Stimulated activated CD8-positive, alpha-beta memory T cell treated with anti-CD3 and anti-CD28 coated beads, Interleukin-2, amount 100 ng/mL, for 1 hour (primary cell): ENCODE measurements around the gene MAGEA9B.
"Not testable (repeated sequence)": the region's sequence is repeated elsewhere in the genome, so short reads cannot be mapped to it uniquely, and the experiment has no call there.

Experiments used
- DNase-seq, 2 donors: peaks; one replicate each; pipeline ENCODE4 v3.0.0-alpha.2; 2020; ENCODE audit warnings: low read depth in 2 of 2

Gene MAGEA9B

DNA sequence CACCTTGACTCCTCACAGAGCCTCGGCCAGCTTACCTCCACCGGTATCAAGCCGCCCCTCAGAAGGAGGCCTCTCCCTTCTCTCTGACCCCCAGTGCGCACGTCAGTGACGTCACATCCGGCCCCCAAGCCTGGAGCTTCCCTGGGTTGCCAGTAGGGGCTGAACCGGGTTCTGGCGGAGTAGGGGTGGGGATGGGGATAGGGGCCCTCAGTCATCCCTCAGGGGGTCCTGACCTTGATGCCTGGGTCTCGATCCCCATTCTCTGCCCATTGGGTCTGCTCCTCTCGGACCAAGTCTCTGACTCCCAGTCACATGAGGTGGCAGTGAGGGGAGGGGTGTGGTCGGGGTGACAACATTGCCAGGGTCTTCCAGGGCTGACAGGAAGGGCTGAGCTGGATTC, at the start of gene MAGEA9B:
Gene MAGEA9B (minus strand): TSS at position 101 of the 400 bp plus-strand sequence. CDS start 4,280 bp downstream, outside the sequence.
- DNase-seq, result not testable (repeated sequence)

DNA sequence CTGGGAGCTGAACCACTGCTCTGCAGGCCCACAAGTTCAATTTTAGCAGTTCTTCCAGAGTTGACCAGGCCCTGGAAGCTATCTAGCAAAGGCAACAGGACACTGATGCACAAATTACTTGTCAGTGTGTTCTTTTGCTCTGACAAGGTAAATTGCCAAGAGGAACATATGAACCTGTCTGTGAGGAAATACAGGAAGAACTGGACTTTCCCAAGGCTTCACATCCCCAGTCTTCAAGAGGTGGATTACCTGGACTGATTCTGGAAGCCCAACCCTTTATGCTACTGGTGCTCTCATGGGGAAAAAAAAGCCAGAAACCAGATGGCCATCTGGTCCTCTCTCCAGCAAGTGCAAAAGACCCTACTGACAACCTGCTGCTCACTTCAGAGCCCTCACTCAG, 46.3 kb upstream of the MAGEA9B start:
- no peak for DNase-seq

DNA sequence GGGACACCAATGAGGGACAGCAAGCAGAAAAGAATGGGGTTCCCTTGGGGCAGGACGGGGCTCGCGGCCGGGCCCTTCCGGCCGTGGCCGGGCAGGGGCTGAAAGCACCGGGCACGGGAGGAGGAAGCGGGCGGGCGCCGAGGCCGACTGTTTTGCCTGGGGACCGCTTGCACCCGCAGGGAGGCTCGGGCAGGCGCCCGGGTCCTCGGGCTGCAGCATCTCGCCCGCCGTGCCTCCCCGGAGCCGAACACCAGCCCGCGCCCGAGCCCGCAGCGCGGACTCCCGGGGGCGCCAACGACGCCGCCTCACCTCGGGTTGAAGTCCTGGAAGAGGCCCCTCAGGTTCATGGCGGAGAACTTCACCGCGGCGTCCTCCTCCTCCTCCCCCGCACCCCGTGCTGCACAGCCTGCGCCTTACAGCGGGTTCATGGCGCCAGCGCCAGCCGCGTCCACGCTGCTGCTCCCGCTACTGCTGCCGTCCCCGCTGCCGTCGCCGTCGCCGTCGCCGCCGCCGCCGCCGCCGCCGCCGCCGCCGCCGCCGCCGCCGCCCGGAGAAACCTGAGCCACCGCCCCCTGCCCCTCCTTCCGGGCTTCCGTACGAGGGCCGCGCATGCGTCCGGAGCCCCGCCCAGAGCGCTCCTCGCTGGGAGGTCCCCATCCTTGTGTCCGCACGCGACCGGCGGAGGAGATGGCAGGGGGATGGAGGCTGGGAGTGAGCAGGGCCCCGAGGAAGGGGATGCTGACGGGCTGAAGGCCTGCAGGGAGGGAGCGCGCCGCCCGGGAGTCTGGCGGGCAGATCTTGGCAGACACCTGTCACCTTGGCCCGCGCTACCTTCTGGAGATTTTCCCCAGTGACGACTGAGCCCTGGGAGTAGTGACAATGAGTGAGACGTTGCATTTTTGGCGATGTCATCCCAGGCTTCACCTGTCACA, 44.2 kb upstream of the MAGEA9B start, which contains the start of gene TMEM185A:
Gene TMEM185A (minus strand): TSS at position 559 of the 932 bp plus-strand sequence. CDS start 212 bp downstream, at position 347.
- DNase-seq, result peak; percentile 37 to 51

DNA sequence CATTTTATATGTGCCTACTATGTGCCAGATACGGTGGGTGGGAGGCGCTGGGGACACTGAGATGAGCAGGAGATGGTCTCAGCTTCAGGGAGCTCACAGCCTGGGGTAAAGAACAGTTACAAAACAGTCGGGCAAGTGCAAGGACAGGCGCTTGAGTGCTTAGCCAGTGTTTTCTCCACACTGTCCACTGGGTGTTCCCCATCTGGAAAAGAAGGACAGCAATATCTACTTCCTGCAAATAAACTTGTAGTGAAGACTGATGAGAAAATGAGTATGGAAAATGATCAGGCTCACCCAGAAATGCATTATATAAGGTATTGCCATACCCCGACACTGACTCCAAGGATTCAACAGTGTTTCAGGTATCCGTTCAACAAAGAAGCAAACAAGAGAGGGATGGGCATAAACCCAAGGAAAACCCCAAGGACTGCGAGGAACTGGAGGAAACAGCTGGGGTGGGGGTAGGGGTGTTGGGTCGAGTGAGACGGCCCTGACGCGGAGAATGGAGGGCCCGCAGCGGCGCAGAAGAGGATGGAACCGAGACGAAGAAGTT, 43.5 kb upstream of the MAGEA9B start:
- DNase-seq, result no peak

DNA sequence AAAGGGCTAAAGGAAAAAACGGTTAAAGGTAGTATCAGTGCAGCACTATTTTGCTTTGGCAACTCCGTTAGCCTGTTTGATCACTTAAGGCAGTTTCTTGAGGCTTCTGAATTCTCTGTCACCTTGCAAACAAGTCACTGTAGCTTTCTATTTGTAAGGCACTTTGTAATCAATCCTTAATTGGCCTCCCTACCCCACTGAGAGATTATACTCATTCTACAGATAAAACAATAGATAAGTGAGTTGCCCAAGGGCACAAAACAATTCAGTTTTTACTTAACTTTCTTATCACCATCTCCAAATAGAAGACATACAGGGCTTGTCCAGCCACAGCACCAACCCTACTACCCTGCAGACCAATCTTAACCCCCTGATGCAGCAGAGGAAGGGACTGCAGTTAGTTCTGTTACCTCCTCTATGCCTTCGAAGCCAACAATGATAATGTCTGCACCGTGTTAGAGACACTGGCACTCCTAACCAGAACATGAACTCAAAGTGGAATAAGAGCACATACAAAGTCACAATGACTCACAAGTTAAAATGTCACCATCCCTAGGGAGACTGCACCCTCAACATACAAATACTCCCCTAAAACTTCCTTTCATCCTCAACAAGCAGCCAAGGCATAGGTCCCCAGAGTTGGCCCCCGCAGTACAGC, 42.6 kb upstream of the MAGEA9B start:
- DNase-seq, result no peak

DNA sequence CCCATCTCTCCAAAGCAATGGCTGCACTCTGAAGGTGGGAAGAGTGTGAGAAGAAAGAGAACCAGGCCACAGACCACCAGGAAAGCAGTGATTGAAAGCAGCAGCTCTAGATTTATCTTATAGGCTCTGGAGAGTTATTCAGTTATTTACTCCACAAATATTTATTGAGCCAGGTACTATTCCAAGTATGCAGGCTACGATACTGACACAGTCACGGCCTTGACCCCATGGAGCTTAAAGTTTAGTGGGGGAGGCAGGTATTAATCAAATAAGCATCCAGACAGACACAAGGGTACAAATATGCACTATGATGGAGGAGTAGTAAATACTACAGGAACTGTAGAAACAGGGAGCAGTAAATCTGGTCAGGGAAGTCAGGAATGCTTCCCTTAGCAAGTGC, 41.5 kb upstream of the MAGEA9B start:
- no peak for DNase-seq

DNA sequence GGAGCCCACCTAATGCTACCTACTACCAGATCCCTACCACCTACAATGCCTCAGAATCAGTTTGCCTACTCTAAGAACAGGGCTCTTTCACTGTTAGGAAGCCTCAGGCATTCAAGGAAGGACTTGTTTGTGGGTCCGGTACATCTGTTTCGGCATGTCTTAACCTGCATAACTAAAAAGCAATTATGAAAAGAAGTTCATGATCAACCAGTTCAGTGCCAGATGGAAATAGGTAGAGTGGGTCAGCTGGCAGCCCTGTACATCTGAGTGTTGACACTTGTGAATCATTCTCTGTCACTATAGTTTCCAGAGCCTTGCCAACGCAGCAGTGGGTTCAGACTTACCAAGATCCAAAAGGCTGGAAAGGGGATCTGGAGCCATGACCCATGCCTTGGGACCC, 41.0 kb upstream of the MAGEA9B start:
- no peak for DNase-seq

GRCh38 chrX:149626829-149627228, 39.6 kb upstream of the MAGEA9B start:
- not testable (repeated sequence) for DNase-seq

DNA sequence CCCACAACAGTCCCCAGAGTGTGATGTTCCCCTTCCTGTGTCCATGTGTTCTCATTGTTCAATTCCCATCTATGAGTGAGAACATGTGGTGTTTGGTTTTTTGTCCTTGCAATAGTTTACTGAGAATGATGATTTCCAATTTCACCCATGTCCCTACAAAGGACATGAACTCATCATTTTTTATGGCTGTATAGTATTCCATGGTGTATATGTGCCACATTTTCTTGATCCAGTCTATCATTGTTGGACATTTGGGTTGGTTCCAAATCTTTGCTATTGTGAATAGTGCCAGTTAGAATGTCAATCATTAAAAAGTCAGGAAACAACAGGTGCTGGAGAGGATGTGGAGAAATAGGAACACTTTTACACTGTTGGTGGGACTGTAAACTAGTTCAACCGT, 32.4 kb upstream of the MAGEA9B start:
- DNase-seq, result not testable (repeated sequence)

- DNase-seq, result no peak
Measured at GRCh38 chrX:149618871-149619270, 31.6 kb upstream of the MAGEA9B start.

GRCh38 chrX:149611623-149612175, 24.4 kb upstream of the MAGEA9B start:
- DNase-seq, result no peak

- no peak for DNase-seq
Measured at GRCh38 chrX:149610511-149610910, 23.3 kb upstream of the MAGEA9B start.

- DNase-seq, result no peak
Measured at GRCh38 chrX:149607699-149608098, 20.4 kb upstream of the MAGEA9B start.

GRCh38 chrX:149605248-149605885, 18.1 kb upstream of the MAGEA9B start:
- DNase-seq, result not testable (repeated sequence)

DNA sequence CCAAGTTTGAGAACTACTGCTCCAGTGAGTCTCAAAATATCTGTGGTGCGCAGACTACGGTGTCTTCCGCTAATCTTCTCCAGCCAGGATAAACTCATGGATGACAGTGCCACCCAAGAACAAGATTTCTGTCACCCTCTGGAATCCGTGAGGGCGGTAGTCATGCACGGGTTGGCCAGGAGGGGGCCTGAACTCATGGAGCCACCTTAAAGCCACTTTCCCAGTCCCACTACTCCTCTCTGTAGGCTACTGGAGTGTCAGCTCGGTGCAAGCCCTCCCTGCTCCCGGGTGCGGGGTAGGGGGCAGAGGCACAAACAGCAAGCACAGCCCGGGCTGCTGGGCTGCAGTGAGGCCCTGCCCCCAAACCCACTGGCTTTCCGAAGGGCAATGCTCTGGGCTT, 11.3 kb upstream of the MAGEA9B start:
- DNase-seq, result not testable (repeated sequence)

- not testable (repeated sequence) for DNase-seq
Measured at GRCh38 chrX:149595943-149596342, 8.7 kb upstream of the MAGEA9B start.

DNA sequence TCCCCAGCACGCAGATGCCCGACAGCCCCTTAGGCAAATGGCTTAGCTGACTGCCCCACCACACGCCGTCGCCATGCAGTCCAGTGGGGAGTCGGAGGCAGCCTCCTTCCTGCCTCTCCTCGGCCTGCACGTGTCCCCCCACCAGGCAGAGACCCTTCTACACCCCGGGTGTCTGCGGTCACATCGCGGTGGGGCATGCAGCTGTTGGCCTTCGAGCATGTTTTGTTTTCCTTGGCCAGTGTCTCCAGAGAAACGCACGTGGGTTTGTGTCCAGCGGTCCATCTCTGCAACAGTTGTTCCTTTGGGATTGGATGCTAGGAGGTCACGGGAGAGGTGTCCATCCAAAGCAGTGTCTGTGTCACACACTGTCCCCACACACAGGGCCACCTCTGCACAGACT, 8.0 kb upstream of the MAGEA9B start, which contains the start of gene HSFX2:
Gene HSFX2 (minus strand): TSS at position 101 of the 400 bp plus-strand sequence. CDS start 614 bp downstream, outside the sequence.
- not testable (repeated sequence) for DNase-seq

GRCh38 chrX:149590993-149591392, 3.7 kb upstream of the MAGEA9B start:
- DNase-seq, result not testable (repeated sequence)

DNA sequence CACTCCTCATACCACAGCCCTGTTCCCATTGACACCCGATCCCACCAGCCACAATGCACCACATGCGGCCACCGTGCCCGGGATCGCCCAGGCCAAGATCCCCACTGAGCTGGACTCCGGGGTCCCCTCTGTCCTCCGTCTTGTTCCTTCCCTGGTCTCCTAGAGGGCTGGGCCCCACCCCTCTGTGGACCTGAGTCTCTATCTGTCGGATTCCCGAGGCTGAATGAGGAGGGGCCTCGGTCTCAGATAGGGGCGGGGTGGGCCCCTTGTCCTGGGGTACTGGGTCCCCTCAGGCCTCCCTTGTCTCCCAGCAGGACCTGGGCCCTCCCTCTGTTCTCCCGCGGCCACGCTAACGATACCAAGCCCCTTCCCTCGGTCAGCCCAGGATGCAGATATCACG, 1.6 kb downstream of the MAGEA9B start:
- not testable (repeated sequence) for DNase-seq

DNA sequence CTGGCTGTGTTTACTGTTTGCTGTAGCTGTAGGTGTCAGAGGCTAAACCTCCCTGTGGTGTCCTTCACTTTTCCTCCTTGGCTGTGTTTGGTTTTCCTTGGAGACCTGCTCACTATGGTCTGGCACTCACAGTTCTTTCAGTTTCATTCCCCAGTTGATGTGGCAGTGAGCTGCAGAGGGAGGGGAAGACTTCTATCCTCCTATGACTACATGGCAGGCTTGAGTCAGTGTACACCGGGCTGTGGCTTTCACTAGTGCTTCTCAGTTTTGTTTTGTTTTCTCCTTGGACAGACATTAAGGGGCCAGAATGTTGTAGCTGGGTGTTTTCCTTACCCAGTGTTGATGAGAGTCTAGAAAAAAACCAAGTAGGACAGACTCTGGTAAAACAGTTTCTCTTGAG, 13.8 kb downstream of the MAGEA9B start:
- not testable (repeated sequence) for DNase-seq

DNA sequence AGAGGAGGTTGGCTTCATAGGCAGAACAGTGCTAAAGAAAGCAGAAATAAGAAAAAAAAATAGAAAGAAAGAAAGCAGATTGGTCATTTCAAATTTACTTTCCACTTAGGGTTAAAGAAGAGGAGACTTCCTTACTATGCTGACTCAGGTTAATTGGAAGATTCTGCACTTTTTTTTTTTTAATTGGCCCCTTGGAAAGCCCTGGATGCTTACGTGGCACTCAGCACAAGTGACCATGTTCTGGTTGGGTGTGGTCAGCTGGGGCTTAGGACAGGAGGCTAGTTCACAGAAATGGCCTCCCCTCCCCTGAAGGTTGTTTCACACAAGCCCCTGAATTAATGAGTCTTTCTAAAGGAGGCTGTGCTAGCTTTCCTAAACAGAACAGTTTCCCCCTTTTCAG, 14.5 kb downstream of the MAGEA9B start:
- no peak for DNase-seq
